Nephron progenitor cell (in vitro differentiated cells): ENCODE results near the gene KDM1A.

ENCODE experiments used
- DNase-seq: peaks from one replicate; pipeline ENCODE4 v3.0.0; 2021
- H3K27ac Mint-ChIP-seq: 2 replicates; pipeline ENCODE4 v1.8.0; 2021; ENCODE audit warnings: mild to moderate bottlenecking, moderate library complexity, mixed read lengths
- H3K27me3 Mint-ChIP-seq: 2 replicates; pipeline ENCODE4 v1.8.0; 2021; ENCODE audit warnings: mild to moderate bottlenecking, low read depth, mixed read lengths; ENCODE audit not compliant: poor library complexity
- H3K36me3 Mint-ChIP-seq: 2 replicates; pipeline ENCODE4 v1.8.0; 2021; ENCODE audit warnings: low read depth, mixed read lengths
- H3K4me1 Mint-ChIP-seq: 2 replicates; pipeline ENCODE4 v1.8.0; 2021; ENCODE audit warnings: mixed read lengths
- H3K4me3 Mint-ChIP-seq: 2 replicates; pipeline ENCODE4 v1.8.0; 2021; ENCODE audit warnings: mild to moderate bottlenecking, moderate library complexity, mixed read lengths
- H3K9me3 Mint-ChIP-seq: 2 replicates; pipeline ENCODE4 v1.8.0; 2021; ENCODE audit warnings: mild to moderate bottlenecking, moderate library complexity, mixed read lengths
- CTCF ChIP-seq: fragments of 200-600 bp; sonication (generic); IDR thresholded peaks from 2 replicates; pipeline ENCODE4 v1.5.0; 2021; ENCODE audit warnings: antibody characterized with exemption

The KDM1A gene

GRCh38 chr1:23092447-23092846 lies 73.2 kb downstream of the KDM1A start:
- Mint-ChIP-seq H3K4me1 (peaks cover 6% of the 10 kb centered on the region), H3K27me3 (no peaks in the 10 kb centered on the region), H3K4me3 (no peak overlapping the region), H3K27ac (no peak overlapping the region), H3K36me3 (peaks cover 60% of the 10 kb centered on the region), H3K9me3 (peaks cover 5% of the 10 kb centered on the region)
- no peak for TF ChIP-seq CTCF
- DNase-seq: no peak

- no peak for TF ChIP-seq CTCF
- Mint-ChIP-seq H3K4me1 (peaks cover 23% of the 10 kb centered on the region), H3K27me3 (no peaks in the 10 kb centered on the region), H3K36me3 (peaks cover 37% of the 10 kb centered on the region), H3K9me3 (peaks cover 5% of the 10 kb centered on the region), H3K4me3 (no peak overlapping the region), H3K27ac (no peak overlapping the region)
- no peak for DNase-seq
These were observed 78.0 kb downstream of the KDM1A start for GRCh38 chr1:23097316-23097715.

- DNase-seq: peak; percentile 52
- no peak overlapping the region for H3K27ac Mint-ChIP-seq
- peaks cover 5% of the 10 kb centered on the region for H3K9me3 Mint-ChIP-seq
- H3K27me3 Mint-ChIP-seq: no peaks in the 10 kb centered on the region
- H3K36me3 Mint-ChIP-seq: peaks cover 26% of the 10 kb centered on the region
- H3K4me1 Mint-ChIP-seq: peaks cover 33% of the 10 kb centered on the region
- TF ChIP-seq CTCF: peak; percentile 84
- no peak overlapping the region for H3K4me3 Mint-ChIP-seq
These were observed 79.3 kb downstream of the KDM1A start for GRCh38 chr1:23098463-23099170.

- no peak for DNase-seq
- H3K9me3 Mint-ChIP-seq: peaks cover 5% of the 10 kb centered on the region
- peaks cover 21% of the 10 kb centered on the region for H3K36me3 Mint-ChIP-seq
- no peaks in the 10 kb centered on the region for H3K27me3 Mint-ChIP-seq
- peaks cover 28% of the 10 kb centered on the region for H3K4me1 Mint-ChIP-seq
- TF ChIP-seq CTCF: no peak
- no peak overlapping the region for H3K27ac Mint-ChIP-seq
- H3K4me3 Mint-ChIP-seq: no peak overlapping the region
These were observed 79.9 kb downstream of the KDM1A start for GRCh38 chr1:23099171-23099536.

GRCh38 chr1:23100074-23100748 lies 80.9 kb downstream of the KDM1A start:
- Mint-ChIP-seq H3K4me3 (no peak overlapping the region), H3K4me1 (peaks cover 28% of the 10 kb centered on the region), H3K9me3 (peaks cover 5% of the 10 kb centered on the region), H3K27ac (peak overlapping the region; percentile 54), H3K27me3 (no peaks in the 10 kb centered on the region), H3K36me3 (peaks cover 22% of the 10 kb centered on the region)
- no peak for TF ChIP-seq CTCF
- DNase-seq: no peak
